K562 (cell line): Measurements from ENCODE around the gene HOTAIR. TPM values are rescaled to one million over a fixed set of nuclear protein-coding genes. Genes with fewer than 3 reads are reported as not detected.

ENCODE experiments used
- ATAC-seq: fragments of 200-7000 bp; cut with Tn5 transposase; 3 replicates; pipeline ENCODE4 v1.9.1; 2020; ENCODE audit warnings: moderate library complexity
- BruUV-seq: library from RNA; stranded (reverse); fragments of 400-500 nt; replicated peaks from 2 replicates; lab custom pipeline; 2021; lab: Mats Ljungman, UMichigan
- CTCF ChIA-PET: fragments of 300-600 bp; formaldehyde crosslinking; extraction: SDS; loops from one replicate; lab custom pipeline; 2021; ENCODE audit warnings: low intra/inter-chr PET ratio; lab: Yijun Ruan, JAX
- POLR2A ChIA-PET: fragments of 300-600, 350-650 bp; sonication (Branson Sonifier 250); formaldehyde crosslinking; extraction: SDS; loops from one replicate; lab custom pipeline; 2021; ENCODE audit warnings: antibody characterized with exemption, inconsistent platforms; lab: Yijun Ruan, JAX
- DNase-seq, 4 experiments: peaks; one replicate each; pipeline versions ENCODE4 v3.0.0 to v3.0.0-alpha.2; 2011 to 2018; ENCODE audit warnings: low spot score in 3 of 4, mixed read lengths in 3 of 4; ENCODE audit errors: extremely low read depth in 1 of 4
- FAIRE-seq: peaks from 2 replicates; lab custom pipeline; 2011; peaks lifted over from hg19 to GRCh38; lab: Jason Lieb, UNC
- H2AFZ ChIP-seq: 2 replicates; pipeline ENCODE4 v1.6.0; 2011; ENCODE audit warnings: low read depth, low read length, control low read depth, inconsistent platforms
- H3K27ac ChIP-seq: fragments of 200-600 bp; 3 replicates; pipeline ENCODE4 v1.8.0; 2011; ENCODE audit warnings: low read depth, mild to moderate bottlenecking, control low read depth, inconsistent platforms, low read length, moderate library complexity, mixed read lengths; ENCODE audit errors: extremely low read depth
- H3K27me3 ChIP-seq, 2 experiments: fragments of 300-600 bp in 1 of 2; 2 replicates in 1 of 2; 3 replicates in 1 of 2; pipeline versions ENCODE4 v1.6.0 to v1.8.0; 2011; ENCODE audit warnings: inconsistent platforms in 2 of 2, low read length in 2 of 2, mild to moderate bottlenecking in 1 of 2, mixed read lengths in 1 of 2, moderate library complexity in 1 of 2; ENCODE audit not compliant: control insufficient read depth in 2 of 2, insufficient read depth in 2 of 2
- H3K36me3 ChIP-seq: fragments of 300-600 bp; 3 replicates; pipeline ENCODE4 v1.8.0; 2011; ENCODE audit warnings: mild to moderate bottlenecking, low read length, inconsistent platforms; ENCODE audit not compliant: control insufficient read depth, insufficient read depth
- H3K4me1 ChIP-seq, 2 experiments: fragments of 200-600 bp in 1 of 2; replicated peaks in 1 of 2; 2 replicates in 1 of 2; 3 replicates in 1 of 2; pipeline versions ENCODE4 v1.5.1 to v1.8.0; 2011; ENCODE audit warnings: inconsistent platforms in 2 of 2, low read length in 2 of 2, mild to moderate bottlenecking in 1 of 2, mixed read lengths in 1 of 2, moderate library complexity in 1 of 2; ENCODE audit not compliant: control insufficient read depth in 2 of 2, insufficient read depth in 2 of 2
- H3K4me2 ChIP-seq: 2 replicates; pipeline ENCODE4 v1.6.1; 2011; ENCODE audit warnings: low read length, control low read depth, inconsistent platforms, mixed read lengths; ENCODE audit not compliant: insufficient read depth
- H3K4me3 ChIP-seq: fragments of 200-600 bp; sonication (generic), shearing (Covaris generic); 2 replicates; pipeline ENCODE4 v1.5.1; 2016; ENCODE audit warnings: control low read depth, inconsistent platforms
- H3K79me2 ChIP-seq: fragments of 200-600 bp; 3 replicates; pipeline ENCODE4 v1.8.0; 2011; ENCODE audit warnings: low read length, inconsistent platforms; ENCODE audit not compliant: control insufficient read depth, insufficient read depth
- H3K9ac ChIP-seq, 2 experiments: 2 replicates each; pipeline versions ENCODE4 v1.6.0 to v1.6.1; 2011; ENCODE audit warnings: low read depth in 2 of 2, low read length in 2 of 2, control low read depth in 1 of 2, inconsistent platforms in 1 of 2, mild to moderate bottlenecking in 1 of 2, mixed read lengths in 1 of 2; ENCODE audit not compliant: insufficient read depth in 1 of 2
- H3K9me1 ChIP-seq: one replicate; pipeline ENCODE4 v1.6.0; 2011; ENCODE audit warnings: inconsistent platforms, mild to moderate bottlenecking, low read length, moderate library complexity; ENCODE audit not compliant: control insufficient read depth, insufficient read depth
- H3K9me3 ChIP-seq: replicated peaks from 2 replicates; pipeline ENCODE4 v1.5.1; 2011; ENCODE audit warnings: low read depth, low read length, inconsistent platforms; ENCODE audit not compliant: control insufficient read depth, insufficient read depth
- H4K20me1 ChIP-seq: replicated peaks from 2 replicates; pipeline ENCODE4 v1.6.1; 2011; ENCODE audit warnings: low read length, inconsistent platforms, mixed read lengths; ENCODE audit not compliant: control insufficient read depth, insufficient read depth
- DPF2 ChIP-seq: fragments of 450-650 bp; IDR thresholded peaks from 2 replicates; pipeline ENCODE4 v1.6.1; 2016
- GMEB1 ChIP-seq: fragments of 250-450 bp; sonication (Bioruptor Pico); IDR thresholded peaks from 2 replicates; pipeline ENCODE4 v1.4.0; 2020; ENCODE audit warnings: mild to moderate bottlenecking
- GTF2A2 ChIP-seq: IDR thresholded peaks from 2 replicates; pipeline ENCODE4 v1.6.1; 2016; ENCODE audit warnings: mild to moderate bottlenecking, missing genetic modification characterization, missing compliant biosample characterization
- NEUROD1 ChIP-seq: fragments of 150-350 bp; IDR thresholded peaks from 2 replicates; pipeline ENCODE4 v1.6.1; 2014; ENCODE audit warnings: borderline replicate concordance, low read length, low read depth; ENCODE audit not compliant: partially characterized antibody
- RUNX1 ChIP-seq: sonication (generic); IDR thresholded peaks from 2 replicates; pipeline ENCODE4 v1.6.1; 2016; ENCODE audit warnings: antibody characterized with exemption, low read depth
- WGBS: fragments of 100-300 bp; shearing (Covaris generic); methylation state at CpG from one replicate; pipeline ENCODE4 v1.1.6; 2016; ENCODE audit warnings: low coverage, mixed read lengths; ENCODE audit not compliant: insufficient coverage; ENCODE audit errors: missing lambda C conversion rate; 5-methylcytosine and 5-hydroxymethylcytosine counted together
- in situ Hi-C: fragments of 300-500 bp; cut with MboI; formaldehyde crosslinking; loops from 4 replicates; pipeline ENCODE4 v1.15.0; 2018; ENCODE audit warnings: inconsistent platforms, mixed read lengths
- intact Hi-C: fragments of 100-400 bp; cut with micrococcal nuclease; formaldehyde crosslinking; loops from 2 replicates; pipeline ENCODE4 v1.14.2; 2022
- polyA plus RNA-seq, 8 experiments: library from polyadenylated mRNA; depleted of rRNA in 4 of 8; stranded (reverse) in 5 of 8; unstranded in 3 of 8; fragments of >200 nt; fragmentation: Nextera tagmentation in 2 of 8; fragmentation: Illumina TruSeq in 1 of 8; extraction: Ambion mirVana in 2 of 8; extraction: Trizol in 1 of 8; gene quantifications; 2 replicates each; pipeline versions ENCODE4 v1.2.1 to v1.2.3, GENCODE V29; 2011 to 2014; ENCODE audit warnings: inconsistent platforms in 1 of 8, missing spikeins in 1 of 8
- total RNA-seq, 7 experiments: library from RNA; depleted of rRNA in 6 of 7; stranded (reverse); fragments of >200 nt in 6 of 7; fragmentation: Illumina TruSeq in 2 of 7; extraction: Trizol in 2 of 7; gene quantifications; 2 replicates each; pipeline versions ENCODE4 v1.2.1 to v1.2.3, GENCODE V29; 2011 to 2021; ENCODE audit warnings: low replicate concordance in 1 of 7

Gene HOTAIR
- total and polyA plus RNA-seq, 9 of the 15 experiments (the other 6 are each of a cell fraction or from before 2014, with no cell fraction given) = 0.04 TPM; not detected in 8

GRCh38 chr12:53959314-53959713 is 15.4 kb downstream of the HOTAIR start:
- H4K20me1 ChIP-seq = 0 out of 2 replicates have a peak, but pooled peaks cover 19% of the 10 kb centered on the region
- no peak overlapping the region for H3K4me3 ChIP-seq
- no peaks in the 10 kb centered on the region for H3K36me3 ChIP-seq
- H3K9ac ChIP-seq = no peak overlapping the region
- no peak for FAIRE-seq
- no peak for ATAC-seq
- peaks cover 0 to 21% of the 10 kb centered on the region in 2 experiments; a peak in 4 of 5 replicates for H3K4me1 ChIP-seq
- no peaks in the 10 kb centered on the region for H3K79me2 ChIP-seq
- no peak overlapping the region for H3K4me2 ChIP-seq
- H3K27ac ChIP-seq = no peak overlapping the region
- no peaks in the 10 kb centered on the region for H3K9me1 ChIP-seq
- DNase-seq = no peak
- TF ChIP-seq GMEB1 (no peak), GTF2A2 (tag) (no peak), NEUROD1 (no peak)
- no TSS peak for BruUV-seq
- H2AFZ ChIP-seq = no peak overlapping the region
- no peaks in the 10 kb centered on the region for H3K9me3 ChIP-seq
- 0% methylated on average over 4 of the region's 4 CpGs for WGBS
- in situ Hi-C loops = no loop called here
- ChIA-PET POLR2A (interaction anchor here (0.7 to 1.1 kb wide), 3 partner anchors 38 to 320 kb away, joined by 3 read pairs; partner anchors contain the start of gene CBX5), CTCF (no interaction called here)
- intact Hi-C loops = no loop called here
- H3K27me3 ChIP-seq = peaks cover 53 to 84% of the 10 kb centered on the region in 2 experiments

- in situ Hi-C loops = no loop called here
- peak; percentile 20; the same call in 1 of the 3 replicates for ATAC-seq
- H4K20me1 ChIP-seq = peaks cover 22% of the 10 kb centered on the region; the same call in 1 of the 2 replicates
- peaks cover 0 to 15% of the 10 kb centered on the region in 2 experiments; a peak in 2 of 5 replicates for H3K4me1 ChIP-seq
- intact Hi-C loops = no loop called here
- no peak overlapping the region for H3K27ac ChIP-seq
- ChIA-PET CTCF (no interaction called here), POLR2A (interaction anchor here (0.6 kb wide), 1 partner anchor 18 kb away, joined by 3 read pairs; no protein-coding TSS in a partner anchor)
- H3K9ac ChIP-seq = no peak overlapping the region
- no peak overlapping the region for H2AFZ ChIP-seq
- 0% methylated on average over 3 of the region's 3 CpGs for WGBS
- TF ChIP-seq RUNX1 = no peak
- no peak for TF ChIP-seq DPF2
- H3K36me3 ChIP-seq = no peaks in the 10 kb centered on the region
- FAIRE-seq = no peak
- H3K4me2 ChIP-seq = no peak overlapping the region
- no TSS peak for BruUV-seq
- H3K4me3 ChIP-seq = no peak overlapping the region
- no peak for DNase-seq
- H3K79me2 ChIP-seq = no peaks in the 10 kb centered on the region
- H3K9me1 ChIP-seq = no peaks in the 10 kb centered on the region
- H3K9me3 ChIP-seq = no peaks in the 10 kb centered on the region
- peaks cover 56 to 87% of the 10 kb centered on the region in 2 experiments for H3K27me3 ChIP-seq
Measured at GRCh38 chr12:53958128-53958527, 16.6 kb downstream of the HOTAIR start.
